ENCODE results near the gene CAPNS2.

The CAPNS2 gene

GRCh38 chr16:55566432-55567175 lies at the start of gene CAPNS2:
Gene CAPNS2, plus strand, starts transcription at chr16:55566684. Its CDS starts 73 bp downstream, at chr16:55566757.
- no peak for DNase-seq (ENCODE audit: low spot score)

DNA sequence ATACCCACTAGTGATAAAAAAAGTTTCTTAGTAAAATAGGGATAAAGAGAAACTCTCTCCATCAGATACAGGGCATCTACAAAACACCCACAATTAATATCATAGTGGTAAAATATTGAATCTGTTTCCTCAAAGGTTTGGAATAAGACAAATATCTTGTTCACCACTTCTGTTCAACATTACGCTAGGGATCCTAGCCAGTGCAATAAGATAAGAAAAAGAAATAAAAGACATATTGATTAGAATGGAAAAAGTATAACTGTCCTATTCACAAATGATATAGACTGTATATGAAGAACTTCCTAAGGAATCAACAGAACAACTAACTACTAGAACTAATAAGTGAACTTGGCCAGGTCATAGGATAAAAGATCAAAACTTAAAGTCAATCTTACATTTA lies 44.7 kb upstream of the CAPNS2 start:
- DNase-seq (ENCODE audit: low spot score): no peak

- no peak for DNase-seq (ENCODE audit: low spot score)
These were observed 40.0 kb upstream of the CAPNS2 start for GRCh38 chr16:55526441-55526840.

GRCh38 chr16:55527885-55528284 lies 38.6 kb upstream of the CAPNS2 start:
- no peak for DNase-seq (ENCODE audit: low spot score)

GRCh38 chr16:55529018-55529417 lies 37.5 kb upstream of the CAPNS2 start:
- DNase-seq (ENCODE audit: low spot score): no peak

DNA sequence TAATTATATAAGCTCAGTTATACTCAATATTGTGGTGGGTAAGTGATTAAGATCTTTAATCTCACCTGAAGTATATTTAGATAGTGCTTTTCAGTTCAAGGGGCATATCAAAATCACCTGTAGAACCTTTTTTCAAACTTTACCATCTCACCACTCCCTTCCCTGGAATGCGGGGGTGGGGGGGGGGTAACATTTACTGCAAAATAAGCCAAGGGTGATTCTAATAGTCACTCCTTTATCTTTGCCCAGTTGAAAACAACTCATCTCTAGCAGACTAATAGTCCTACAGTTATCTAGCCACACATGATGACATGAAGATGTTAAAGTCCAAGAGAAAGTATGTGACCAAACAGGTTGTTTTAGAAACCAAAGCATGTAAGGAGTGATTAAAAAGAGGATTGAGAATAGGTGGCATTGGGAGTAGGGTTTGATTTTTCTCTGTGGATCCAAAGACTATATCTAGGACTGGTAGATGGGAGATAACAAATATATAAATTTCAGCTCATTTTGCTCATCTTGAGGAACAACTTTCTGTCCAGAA lies 36.1 kb upstream of the CAPNS2 start:
- DNase-seq (ENCODE audit: low spot score): no peak

DNA sequence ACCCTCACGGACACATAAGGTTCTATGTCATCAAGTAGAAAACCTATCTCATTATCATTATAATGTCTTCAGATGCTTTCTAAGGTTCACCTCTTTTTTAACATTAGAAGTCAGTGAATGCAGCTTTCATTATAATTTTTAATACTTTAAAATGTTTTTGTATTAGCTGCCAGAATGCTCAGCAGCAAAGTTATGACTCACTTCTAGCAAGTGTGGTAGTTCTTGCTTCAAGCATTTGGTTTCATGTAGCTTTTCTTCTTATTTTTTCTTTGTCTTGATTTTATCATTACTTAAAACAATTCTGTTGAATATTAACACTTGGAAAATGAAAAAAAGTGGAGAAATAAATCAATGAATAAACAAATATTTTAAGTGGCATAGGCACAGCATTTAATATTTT lies 34.3 kb upstream of the CAPNS2 start:
- no peak for DNase-seq (ENCODE audit: low spot score)

GRCh38 chr16:55534756-55535155 lies 31.7 kb upstream of the CAPNS2 start:
- DNase-seq (ENCODE audit: low spot score): no peak

- no peak for DNase-seq (ENCODE audit: low spot score)
These were observed 27.4 kb upstream of the CAPNS2 start for GRCh38 chr16:55539049-55539448.

GRCh38 chr16:55539488-55539887 lies 27.0 kb upstream of the CAPNS2 start:
- DNase-seq (ENCODE audit: low spot score): no peak

GRCh38 chr16:55540221-55540620 lies 26.3 kb upstream of the CAPNS2 start:
- DNase-seq (ENCODE audit: low spot score): no peak

- no peak for DNase-seq (ENCODE audit: low spot score)
These were observed 23.9 kb upstream of the CAPNS2 start for GRCh38 chr16:55542459-55543082.

DNA sequence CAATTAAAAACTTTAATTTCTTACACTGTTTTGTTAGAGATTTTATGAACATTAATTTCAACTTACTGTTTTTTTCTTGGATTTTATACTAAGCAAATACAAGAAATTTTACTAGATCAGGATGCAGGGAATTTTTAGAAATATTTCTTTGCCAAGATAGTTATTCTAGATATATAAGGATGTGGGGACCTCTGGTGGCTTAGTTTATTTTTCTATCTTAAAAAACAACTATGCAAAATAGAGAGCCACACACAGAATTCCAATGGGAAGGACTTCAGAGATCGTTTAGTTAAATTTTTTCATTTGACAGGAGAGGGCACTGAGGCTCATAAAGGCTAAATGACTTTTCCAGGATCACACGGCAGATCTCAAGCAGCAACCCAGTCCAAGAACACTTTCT lies 23.0 kb upstream of the CAPNS2 start:
- no peak for DNase-seq (ENCODE audit: low spot score)

DNA sequence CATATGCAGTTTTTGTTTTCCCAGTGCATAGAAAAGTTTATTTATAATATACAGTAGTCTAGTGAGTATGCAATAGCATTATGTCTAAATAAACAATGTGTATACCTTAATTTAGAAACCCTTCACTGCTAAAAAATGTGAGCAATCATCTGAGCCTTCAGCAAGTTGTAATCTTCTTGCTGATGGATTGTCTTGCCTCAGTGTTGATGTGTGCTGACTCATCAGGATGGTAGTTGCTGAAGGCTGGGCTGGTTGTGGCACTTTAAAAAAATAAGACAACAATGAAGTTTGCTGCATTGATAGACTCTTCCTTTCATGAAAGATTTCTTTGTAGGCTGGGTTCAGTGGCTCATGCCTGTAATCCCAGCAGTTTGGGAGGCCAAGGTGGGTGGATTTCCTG lies 13.9 kb upstream of the CAPNS2 start:
- no peak for DNase-seq (ENCODE audit: low spot score)

DNA sequence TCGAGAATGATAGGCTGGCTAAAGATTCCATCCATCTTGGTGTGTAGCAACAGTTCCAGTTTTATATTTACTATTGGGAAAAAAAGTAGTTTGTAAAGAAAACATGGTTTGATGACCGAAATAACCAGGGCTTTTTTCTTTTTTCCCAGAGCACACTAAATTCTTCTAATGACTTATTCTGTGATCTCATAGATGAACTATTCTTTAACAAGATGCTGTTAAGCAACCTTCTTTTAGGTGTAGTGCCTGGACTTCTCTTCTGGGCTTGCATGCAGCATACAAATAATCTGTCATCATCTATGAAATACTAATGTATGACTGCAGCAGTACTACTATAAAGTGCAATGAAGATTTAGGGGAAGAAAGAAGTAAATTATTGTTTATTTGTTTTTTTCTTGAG lies 11.0 kb upstream of the CAPNS2 start:
- DNase-seq (ENCODE audit: low spot score): no peak

DNA sequence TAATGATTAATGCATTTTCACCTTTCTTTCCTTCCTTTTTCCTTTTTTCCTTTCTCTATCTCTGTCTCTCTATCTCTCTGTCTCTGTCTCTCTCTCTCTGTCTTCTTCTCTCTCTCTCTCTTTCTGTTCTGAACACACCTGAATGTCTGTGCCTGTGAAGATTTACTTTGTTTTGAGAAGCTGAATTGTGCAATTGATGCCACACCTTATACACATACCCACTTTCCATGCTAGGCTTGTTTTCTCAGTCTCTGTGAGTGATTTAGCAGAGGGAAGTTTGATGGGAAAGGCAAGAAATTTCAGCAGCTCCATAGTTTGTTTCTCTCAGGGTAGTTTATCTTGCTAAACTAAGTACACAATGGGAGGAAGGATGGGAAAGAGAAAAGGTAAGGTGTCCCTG lies 9.3 kb upstream of the CAPNS2 start:
- no peak for DNase-seq (ENCODE audit: low spot score)

GRCh38 chr16:55559233-55559632 lies 7.3 kb upstream of the CAPNS2 start:
- DNase-seq (ENCODE audit: low spot score): no peak

- no peak for DNase-seq (ENCODE audit: low spot score)
These were observed 6.5 kb upstream of the CAPNS2 start for GRCh38 chr16:55559933-55560516.

DNA sequence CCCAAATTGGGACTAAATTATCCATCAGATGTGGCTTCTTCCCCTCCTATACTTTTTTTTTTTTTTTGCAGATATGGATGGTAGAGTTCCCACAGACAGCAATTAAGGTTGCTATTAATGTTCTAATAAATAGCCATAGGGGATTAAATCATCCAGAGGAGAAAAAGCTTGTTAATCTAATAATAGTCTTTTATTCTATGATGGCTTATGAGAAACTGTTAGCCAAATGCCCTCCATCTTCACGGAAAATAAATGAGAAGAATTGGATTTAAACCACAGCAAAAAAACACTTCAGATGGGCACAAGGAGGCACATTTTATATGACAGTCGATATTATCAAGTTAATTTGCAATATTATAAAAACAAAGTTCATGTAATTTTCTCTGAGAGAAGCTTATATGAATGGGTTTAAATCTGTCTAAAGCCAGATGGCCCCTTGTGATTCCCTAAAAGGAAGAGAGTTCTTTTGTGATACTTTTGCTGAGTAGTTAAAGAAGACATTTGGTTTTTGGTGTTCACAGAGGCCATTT lies 5.1 kb upstream of the CAPNS2 start:
- no peak for DNase-seq (ENCODE audit: low spot score)

DNA sequence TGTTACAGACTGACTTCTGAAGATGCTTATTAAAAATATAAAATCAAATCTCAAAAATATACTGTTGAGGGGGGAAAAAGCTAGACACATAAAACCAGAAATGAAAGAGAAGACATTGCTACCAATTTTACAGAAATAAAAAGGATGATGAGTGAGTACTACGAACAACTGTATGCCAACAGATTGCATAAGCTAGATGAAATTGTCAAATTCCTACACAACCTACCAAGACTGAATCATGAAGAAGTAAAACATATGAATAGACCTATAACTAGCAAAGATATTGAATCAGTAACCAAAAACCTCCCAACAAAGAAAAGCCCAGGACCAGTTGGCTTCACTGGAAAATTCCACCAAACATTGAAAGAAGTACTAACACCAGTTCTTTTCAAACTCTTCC lies 3.5 kb upstream of the CAPNS2 start:
- no peak for DNase-seq (ENCODE audit: low spot score)

- no peak for DNase-seq (ENCODE audit: low spot score)
These were observed 2.7 kb upstream of the CAPNS2 start for GRCh38 chr16:55563797-55564196.

DNA sequence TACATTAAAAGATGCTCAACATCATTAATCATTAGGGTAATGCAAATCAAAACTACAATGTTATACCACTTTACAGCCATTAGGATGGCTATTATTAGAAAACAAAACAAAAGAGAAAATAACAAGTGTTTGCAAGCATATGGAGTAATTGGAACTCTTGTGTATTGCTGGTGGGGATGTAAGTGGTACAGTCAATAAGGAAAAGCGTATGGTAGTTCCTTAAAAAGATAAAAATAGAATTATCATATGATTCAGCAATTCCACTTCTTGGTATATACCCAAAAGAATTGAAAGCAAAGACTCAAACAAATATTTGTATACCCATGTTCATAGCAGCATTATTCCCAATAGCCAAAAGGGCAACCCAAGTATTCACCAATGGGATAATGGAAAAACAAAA lies 1.4 kb upstream of the CAPNS2 start:
- no peak for DNase-seq (ENCODE audit: low spot score)

GRCh38 chr16:55567382-55567781 lies 898 bp downstream of the CAPNS2 start:
- no peak for DNase-seq (ENCODE audit: low spot score)
